ENCODE measurements around the gene FNDC3A.
A peak's percentile ranks its signal among the peaks of the same experiment; 100 is the strongest.
"Not testable (repeated sequence)": the region's sequence is repeated elsewhere in the genome, so short reads cannot be mapped to it uniquely, and the experiment has no call there.

The FNDC3A gene

GRCh38 chr13:49082653-49083536 lies 107.2 kb downstream of the FNDC3A start:
- no peak overlapping the region for H3K4me3 ChIP-seq (ENCODE audit: low read depth, low read length)

- no peak overlapping the region for H3K4me3 ChIP-seq (ENCODE audit: low read depth, low read length)
These were observed 109.2 kb downstream of the FNDC3A start for GRCh38 chr13:49084961-49085360.

GRCh38 chr13:49086722-49087121 lies 111.0 kb downstream of the FNDC3A start:
- H3K4me3 ChIP-seq (ENCODE audit: low read depth, low read length): no peak overlapping the region

GRCh38 chr13:49093376-49093775 lies 117.7 kb downstream of the FNDC3A start:
- no peak overlapping the region for H3K4me3 ChIP-seq (ENCODE audit: low read depth, low read length)

GRCh38 chr13:49097374-49097773 lies 121.7 kb downstream of the FNDC3A start:
- H3K4me3 ChIP-seq (ENCODE audit: low read depth, low read length): no peak overlapping the region

- no peak overlapping the region for H3K4me3 ChIP-seq (ENCODE audit: low read depth, low read length)
These were observed 122.5 kb downstream of the FNDC3A start for GRCh38 chr13:49098198-49098597.

- H3K4me3 ChIP-seq (ENCODE audit: low read depth, low read length): no peak overlapping the region
These were observed 123.2 kb downstream of the FNDC3A start for GRCh38 chr13:49098771-49099512.

GRCh38 chr13:49099513-49099877 lies 123.8 kb downstream of the FNDC3A start:
- no peak overlapping the region for H3K4me3 ChIP-seq (ENCODE audit: low read depth, low read length)

GRCh38 chr13:49100637-49101570 lies 125.2 kb downstream of the FNDC3A start:
- H3K4me3 ChIP-seq (ENCODE audit: low read depth, low read length): no peak overlapping the region

- H3K4me3 ChIP-seq (ENCODE audit: low read depth, low read length): no peak overlapping the region
These were observed 132.5 kb downstream of the FNDC3A start for GRCh38 chr13:49108196-49108595.

GRCh38 chr13:49110122-49110912 lies 134.6 kb downstream of the FNDC3A start:
- peak overlapping the region; percentile 66 for H3K4me3 ChIP-seq (ENCODE audit: low read depth, low read length)

- peak overlapping the region; percentile 66 for H3K4me3 ChIP-seq (ENCODE audit: low read depth, low read length)
These were observed 135.1 kb downstream of the FNDC3A start for GRCh38 chr13:49110913-49111170.

GRCh38 chr13:49112782-49113525 lies 137.2 kb downstream of the FNDC3A start:
- no peak overlapping the region for H3K4me3 ChIP-seq (ENCODE audit: low read depth, low read length)

GRCh38 chr13:49113526-49114286 lies 138.0 kb downstream of the FNDC3A start:
- no peak overlapping the region for H3K4me3 ChIP-seq (ENCODE audit: low read depth, low read length)

- no peak overlapping the region for H3K4me3 ChIP-seq (ENCODE audit: low read depth, low read length)
These were observed 141.2 kb downstream of the FNDC3A start for GRCh38 chr13:49116873-49117272.

- H3K4me3 ChIP-seq (ENCODE audit: low read depth, low read length): not testable (repeated sequence)
These were observed 142.7 kb downstream of the FNDC3A start for GRCh38 chr13:49118455-49118854.

- H3K4me3 ChIP-seq (ENCODE audit: low read depth, low read length): no peak overlapping the region
These were observed 149.1 kb downstream of the FNDC3A start for GRCh38 chr13:49124693-49125304.

- no peak overlapping the region for H3K4me3 ChIP-seq (ENCODE audit: low read depth, low read length)
These were observed 150.3 kb downstream of the FNDC3A start for GRCh38 chr13:49125964-49126524.

Measured in iPS-11a (cell line).